BE2C (cell line): ENCODE data around the gene GPC5.

Experiments used
- DNase-seq: peaks from one replicate; pipeline ENCODE4 v3.0.0-alpha.2; 2020
- H3K27me3 ChIP-seq: fragments of 250-450 bp; sonication (Bioruptor Pico); 2 replicates; pipeline ENCODE4 v1.5.1; 2020; ENCODE audit warnings: mild to moderate bottlenecking
- H3K36me3 ChIP-seq: fragments of 250-450 bp; sonication (Bioruptor Pico); 2 replicates; pipeline ENCODE4 v1.5.1; 2020; ENCODE audit warnings: mild to moderate bottlenecking
- H3K4me1 ChIP-seq: fragments of 250-450 bp; sonication (Bioruptor Pico); 2 replicates; pipeline ENCODE4 v1.5.1; 2020
- H3K4me3 ChIP-seq: 2 replicates; pipeline ENCODE4 v1.5.1; 2011; ENCODE audit warnings: low read depth, low read length
- H3K9me3 ChIP-seq: fragments of 250-450 bp; sonication (Bioruptor Pico); 2 replicates; pipeline ENCODE4 v1.5.1; 2020
- CTCF ChIP-seq: IDR thresholded peaks from 2 replicates; pipeline ENCODE4 v1.5.1; 2012; ENCODE audit warnings: mild to moderate bottlenecking, low read depth, low read length

The GPC5 gene

GRCh38 chr13:91381371-91381770, 17.1 kb upstream of the GPC5 start:
- no peaks in the 10 kb centered on the region for H3K36me3 ChIP-seq
- TF ChIP-seq CTCF = peak; percentile 68
- DNase-seq = peak; percentile 30

GRCh38 chr13:91383836-91384235, 14.6 kb upstream of the GPC5 start:
- H3K27me3 ChIP-seq = no peaks in the 10 kb centered on the region
- no peaks in the 10 kb centered on the region for H3K36me3 ChIP-seq
- no peak for TF ChIP-seq CTCF
- no peaks in the 10 kb centered on the region for H3K4me1 ChIP-seq
- no peak for DNase-seq
- no peaks in the 10 kb centered on the region for H3K9me3 ChIP-seq
- no peak overlapping the region for H3K4me3 ChIP-seq

More at GRCh38 chr13:91381371-91381770, 17.1 kb upstream of the GPC5 start:
- Histone ChIP-seq H3K27me3 (no peaks in the 10 kb centered on the region), H3K9me3 (no peaks in the 10 kb centered on the region), H3K4me1 (no peaks in the 10 kb centered on the region), H3K4me3 (no peak overlapping the region)

- Histone ChIP-seq H3K36me3 (no peaks in the 10 kb centered on the region), H3K4me1 (no peaks in the 10 kb centered on the region), H3K9me3 (no peaks in the 10 kb centered on the region), H3K27me3 (no peaks in the 10 kb centered on the region), H3K4me3 (no peak overlapping the region)
- TF ChIP-seq CTCF = no peak
- DNase-seq = no peak
Observed at GRCh38 chr13:91384896-91385295, 13.5 kb upstream of the GPC5 start.

DNA sequence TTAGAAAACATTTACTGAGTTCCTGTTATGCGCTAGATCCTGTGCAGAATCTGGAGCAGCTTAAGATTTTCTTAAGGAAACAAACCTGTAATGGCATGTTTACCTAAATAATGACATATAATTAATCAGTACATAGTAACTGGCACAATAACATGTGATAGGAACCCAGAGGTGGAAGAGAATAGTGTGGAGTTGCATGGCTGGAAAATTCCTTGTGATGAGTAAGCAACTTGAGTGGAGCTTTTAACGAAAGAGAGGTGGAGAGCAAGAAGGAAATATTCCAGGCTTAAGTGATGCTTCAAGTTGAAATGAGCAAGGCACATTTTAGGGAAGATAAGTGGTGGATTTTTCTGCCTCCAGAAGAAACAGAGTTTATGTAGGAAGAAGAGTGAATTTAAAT, 9.2 kb upstream of the GPC5 start:
- Histone ChIP-seq H3K27me3 (no peaks in the 10 kb centered on the region), H3K9me3 (no peaks in the 10 kb centered on the region), H3K36me3 (no peaks in the 10 kb centered on the region), H3K4me3 (no peak overlapping the region), H3K4me1 (no peaks in the 10 kb centered on the region)
- DNase-seq = no peak
- no peak for TF ChIP-seq CTCF

GRCh38 chr13:91397595-91397994, 826 bp upstream of the GPC5 start:
- Histone ChIP-seq H3K36me3 (no peaks in the 10 kb centered on the region), H3K27me3 (no peaks in the 10 kb centered on the region; the same call in 1 of the 2 replicates), H3K4me1 (no peaks in the 10 kb centered on the region), H3K4me3 (no peak overlapping the region), H3K9me3 (no peaks in the 10 kb centered on the region)
- no peak for DNase-seq
- TF ChIP-seq CTCF = no peak

DNA sequence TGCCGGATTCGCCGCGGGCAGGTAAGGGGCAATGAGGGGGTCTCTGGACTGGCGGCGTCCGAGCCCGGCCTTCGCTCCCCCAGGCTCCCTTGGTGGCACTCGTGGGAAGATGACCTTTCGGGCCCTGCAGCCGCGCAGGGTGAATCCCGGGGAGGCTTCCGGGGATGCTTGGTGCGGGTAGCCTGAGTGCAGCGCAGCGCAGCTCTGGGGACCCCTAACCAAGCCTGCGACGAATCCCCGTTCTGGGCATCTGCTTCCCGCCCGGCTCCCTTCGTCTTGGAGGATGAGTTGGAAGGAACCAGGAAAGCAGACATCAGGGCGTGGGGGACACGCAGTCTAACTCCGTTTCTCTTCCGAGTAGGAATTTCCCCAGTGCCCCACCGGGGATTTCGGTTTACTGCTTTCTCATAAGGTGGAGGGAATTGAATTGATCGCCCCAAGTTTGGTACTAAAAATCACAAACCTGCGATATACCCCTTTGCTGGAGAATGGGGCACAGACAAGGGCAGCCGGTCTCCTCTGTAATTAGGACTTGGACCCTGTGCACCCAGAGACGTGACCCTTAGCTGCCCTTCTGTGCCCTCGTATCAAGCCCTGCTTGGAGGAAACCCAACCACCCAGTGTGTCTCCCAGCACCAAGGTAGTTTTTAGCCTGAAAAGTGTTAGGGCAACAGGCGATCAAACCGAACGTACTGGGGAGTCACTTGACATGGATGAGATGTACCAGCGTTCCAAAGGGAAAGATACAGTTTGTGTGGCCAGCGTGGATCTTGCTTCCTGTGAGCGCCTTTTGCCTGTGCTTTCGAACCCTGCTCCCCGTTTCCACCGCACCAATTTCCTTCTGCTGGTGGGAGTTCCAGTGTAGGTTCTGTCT, 1.0 kb downstream of the GPC5 start:
- no peaks in the 10 kb centered on the region for H3K36me3 ChIP-seq
- no peaks in the 10 kb centered on the region; the same call in 1 of the 2 replicates for H3K27me3 ChIP-seq
- no peak for DNase-seq
- no peaks in the 10 kb centered on the region for H3K9me3 ChIP-seq
- H3K4me3 ChIP-seq = peak overlapping the region; percentile 71
- no peak for TF ChIP-seq CTCF
- 0 out of 2 replicates have a peak, but pooled peaks cover 4% of the 10 kb centered on the region for H3K4me1 ChIP-seq
